Caco-2 (cell line): ENCODE results near the gene GRM3. TPM values are rescaled to one million over a fixed set of nuclear protein-coding genes. Genes with fewer than 3 reads are reported as not detected.

ENCODE experiments used
- BruUV-seq: library from RNA; stranded (reverse); fragments of 400-500 nt; replicated peaks from 2 replicates; lab custom pipeline; 2021; lab: Mats Ljungman, UMichigan
- CTCF ChIA-PET: fragments of 300-600 bp; sonication (Branson Sonifier 250); formaldehyde crosslinking; loops from one replicate; lab custom pipeline; 2022; ENCODE audit warnings: antibody characterized with exemption; lab: Charles Lee
- POLR2A ChIA-PET: fragments of 300-600 bp; sonication (Branson Sonifier 250); formaldehyde crosslinking; loops from one replicate; lab custom pipeline; 2022; ENCODE audit warnings: antibody characterized with exemption; lab: Charles Lee
- DNase-seq, 2 experiments: peaks; one replicate each; pipeline versions ENCODE4 v3.0.0 to v3.0.0-alpha.2; 2020 to 2022
- H3K27me3 ChIP-seq: replicated peaks from 2 replicates; pipeline ENCODE4 v1.6.0; 2011; ENCODE audit warnings: low read length; ENCODE audit not compliant: control insufficient read depth, insufficient read depth
- H3K36me3 ChIP-seq: 2 replicates; pipeline ENCODE4 v1.5.1; 2011; ENCODE audit warnings: low read length; ENCODE audit not compliant: control insufficient read depth, insufficient read depth
- H3K4me1 ChIP-seq: fragments of 250-450 bp; sonication (Bioruptor Pico); 2 replicates; pipeline ENCODE4 v1.5.1; 2020; ENCODE audit warnings: mild to moderate bottlenecking
- H3K4me3 ChIP-seq: 2 replicates; pipeline ENCODE4 v1.5.1; 2011; ENCODE audit warnings: low read depth, mild to moderate bottlenecking, control low read depth, low read length
- H3K9me3 ChIP-seq: fragments of 250-450 bp; sonication (Bioruptor Pico); 2 replicates; pipeline ENCODE4 v1.5.1; 2020; ENCODE audit warnings: mild to moderate bottlenecking, moderate library complexity
- H3K27ac Mint-ChIP-seq: one replicate; pipeline ENCODE4 v1.8.0; 2022; ENCODE audit warnings: mixed read lengths; ENCODE audit not compliant: unreplicated experiment
- H3K27me3 Mint-ChIP-seq: one replicate; pipeline ENCODE4 v1.8.0; 2022; ENCODE audit warnings: mixed read lengths; ENCODE audit not compliant: insufficient read depth, unreplicated experiment
- H3K36me3 Mint-ChIP-seq: one replicate; pipeline ENCODE4 v1.8.0; 2022; ENCODE audit warnings: mild to moderate bottlenecking, mixed read lengths; ENCODE audit not compliant: insufficient read depth, unreplicated experiment
- H3K4me1 Mint-ChIP-seq: one replicate; pipeline ENCODE4 v1.8.0; 2022; ENCODE audit warnings: low read depth, mixed read lengths; ENCODE audit not compliant: unreplicated experiment
- H3K4me3 Mint-ChIP-seq: one replicate; pipeline ENCODE4 v1.8.0; 2022; ENCODE audit warnings: mild to moderate bottlenecking, moderate library complexity, mixed read lengths; ENCODE audit not compliant: unreplicated experiment
- H3K9me3 Mint-ChIP-seq: one replicate; pipeline ENCODE4 v1.8.0; 2022; ENCODE audit warnings: mixed read lengths; ENCODE audit not compliant: unreplicated experiment
- intact Hi-C: fragments of 100-400 bp; cut with micrococcal nuclease; formaldehyde crosslinking; loops from one replicate; pipeline ENCODE4 v1.10.0; 2022; ENCODE audit not compliant: unreplicated experiment
- total RNA-seq: library from RNA; stranded (reverse); gene quantifications from 2 replicates; pipeline ENCODE4 v1.2.3, GENCODE V29; 2022
- TF ChIP-seq, protein P1 (sequence below), 2 experiments: fragments of 200-600 bp in 1 of 2; IDR thresholded peaks; 1 replicate in 1 of 2; 2 replicates in 1 of 2; pipeline versions ENCODE4 v1.5.1 to v1.8.0; 2011 to 2022; ENCODE audit warnings: antibody characterized with exemption in 1 of 2, control low read depth in 1 of 2, inconsistent platforms in 1 of 2, low read depth in 1 of 2, low read length in 1 of 2, mild to moderate bottlenecking in 1 of 2, moderate library complexity in 1 of 2; ENCODE audit not compliant: insufficient read depth in 1 of 2, severe bottlenecking in 1 of 2, unreplicated experiment in 1 of 2

The GRM3 gene
- total RNA-seq, 1 experiment from 2014 or later: not detected

DNA sequence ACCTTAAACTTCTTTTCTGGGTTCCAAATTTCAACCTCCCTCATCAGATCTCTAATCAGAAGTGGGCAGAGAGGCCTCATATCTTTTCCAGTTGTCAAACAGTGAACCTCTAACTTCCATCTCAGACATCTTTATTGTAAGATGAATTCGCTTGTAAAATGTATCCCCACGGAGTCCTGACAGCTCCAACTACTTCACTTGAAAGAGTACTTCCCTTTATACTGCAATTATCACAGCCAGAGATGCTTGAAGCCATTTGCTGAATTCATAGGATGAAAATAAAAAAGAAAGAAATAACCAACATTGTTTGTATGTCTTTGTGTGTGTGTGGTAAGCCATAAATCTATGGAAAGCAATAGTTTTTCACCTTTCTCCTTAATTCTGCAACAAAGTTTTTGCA is 175.2 kb downstream of the GRM3 start:
- no peak for DNase-seq
- H3K4me1 Mint-ChIP-seq: no peaks in the 10 kb centered on the region
- intact Hi-C loops: no loop called here

DNA sequence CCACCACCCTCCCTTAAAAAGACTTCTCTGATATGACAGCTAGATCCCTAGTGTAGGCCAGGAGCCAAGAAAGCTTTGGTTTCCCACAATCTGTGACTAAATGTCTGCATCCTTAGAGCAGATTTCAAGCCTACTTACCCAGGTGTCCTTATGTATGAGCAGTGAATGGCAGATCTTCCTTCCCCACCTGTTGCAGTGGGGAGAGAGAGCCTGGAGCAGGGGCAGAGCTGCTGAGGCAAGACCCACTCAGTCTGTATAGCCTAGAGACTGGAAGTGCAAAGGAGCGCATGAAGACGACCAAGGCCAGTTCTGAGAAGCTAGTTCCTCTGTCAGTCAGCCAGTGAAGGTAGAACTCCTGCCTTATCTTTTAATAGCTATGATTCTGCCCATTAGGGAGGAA is 180.1 kb downstream of the GRM3 start:
- intact Hi-C loops: no loop called here
- H3K4me3 Mint-ChIP-seq: no peak overlapping the region
- H3K36me3 Mint-ChIP-seq: no peaks in the 10 kb centered on the region
- H3K9me3 Mint-ChIP-seq: no peaks in the 10 kb centered on the region
- ChIA-PET POLR2A (no interaction called here), CTCF (interaction anchor here (1.5 kb wide), 1 partner anchor 9 kb away, joined by 5 read pairs; no protein-coding TSS in a partner anchor)
- DNase-seq: no peak
- Histone ChIP-seq H3K27me3 (no peaks in the 10 kb centered on the region), H3K4me3 (no peak overlapping the region), H3K9me3 (0 out of 2 replicates have a peak, but pooled peaks cover 3% of the 10 kb centered on the region), H3K4me1 (peaks cover 11% of the 10 kb centered on the region; the same call in 1 of the 2 replicates), H3K36me3 (no peaks in the 10 kb centered on the region)
- no peak overlapping the region for H3K27ac Mint-ChIP-seq
- H3K4me1 Mint-ChIP-seq: peaks cover 7% of the 10 kb centered on the region
- no TSS peak for BruUV-seq
- TF ChIP-seq, protein P1, sequence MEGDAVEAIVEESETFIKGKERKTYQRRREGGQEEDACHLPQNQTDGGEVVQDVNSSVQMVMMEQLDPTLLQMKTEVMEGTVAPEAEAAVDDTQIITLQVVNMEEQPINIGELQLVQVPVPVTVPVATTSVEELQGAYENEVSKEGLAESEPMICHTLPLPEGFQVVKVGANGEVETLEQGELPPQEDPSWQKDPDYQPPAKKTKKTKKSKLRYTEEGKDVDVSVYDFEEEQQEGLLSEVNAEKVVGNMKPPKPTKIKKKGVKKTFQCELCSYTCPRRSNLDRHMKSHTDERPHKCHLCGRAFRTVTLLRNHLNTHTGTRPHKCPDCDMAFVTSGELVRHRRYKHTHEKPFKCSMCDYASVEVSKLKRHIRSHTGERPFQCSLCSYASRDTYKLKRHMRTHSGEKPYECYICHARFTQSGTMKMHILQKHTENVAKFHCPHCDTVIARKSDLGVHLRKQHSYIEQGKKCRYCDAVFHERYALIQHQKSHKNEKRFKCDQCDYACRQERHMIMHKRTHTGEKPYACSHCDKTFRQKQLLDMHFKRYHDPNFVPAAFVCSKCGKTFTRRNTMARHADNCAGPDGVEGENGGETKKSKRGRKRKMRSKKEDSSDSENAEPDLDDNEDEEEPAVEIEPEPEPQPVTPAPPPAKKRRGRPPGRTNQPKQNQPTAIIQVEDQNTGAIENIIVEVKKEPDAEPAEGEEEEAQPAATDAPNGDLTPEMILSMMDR (IDR thresholded peaks at IDR 0.05; ENCODE audit: insufficient read depth in 1 of 2, low read depth in 1 of 2, low read length in 1 of 2, severe bottlenecking in 1 of 2, unreplicated experiment in 1 of 2): no peak
- H3K27me3 Mint-ChIP-seq: no peaks in the 10 kb centered on the region

More for the DNA sequence above, 175.2 kb downstream of the GRM3 start:
- H3K4me3 ChIP-seq: no peak overlapping the region
- ChIA-PET POLR2A (no interaction called here), CTCF (no interaction called here)
- H3K36me3 Mint-ChIP-seq: no peaks in the 10 kb centered on the region
- BruUV-seq: no TSS peak
- no peaks in the 10 kb centered on the region for H3K27me3 ChIP-seq
- no peaks in the 10 kb centered on the region for H3K9me3 Mint-ChIP-seq
- H3K27ac Mint-ChIP-seq: no peak overlapping the region
- no peaks in the 10 kb centered on the region for H3K27me3 Mint-ChIP-seq
- TF ChIP-seq, protein P1 (IDR thresholded peaks at IDR 0.05; ENCODE audit: insufficient read depth in 1 of 2, low read depth in 1 of 2, low read length in 1 of 2, severe bottlenecking in 1 of 2, unreplicated experiment in 1 of 2): no peak
- H3K9me3 ChIP-seq: no peaks in the 10 kb centered on the region
- H3K4me1 ChIP-seq: no peaks in the 10 kb centered on the region
- H3K36me3 ChIP-seq: no peaks in the 10 kb centered on the region
- no peak overlapping the region for H3K4me3 Mint-ChIP-seq

DNA sequence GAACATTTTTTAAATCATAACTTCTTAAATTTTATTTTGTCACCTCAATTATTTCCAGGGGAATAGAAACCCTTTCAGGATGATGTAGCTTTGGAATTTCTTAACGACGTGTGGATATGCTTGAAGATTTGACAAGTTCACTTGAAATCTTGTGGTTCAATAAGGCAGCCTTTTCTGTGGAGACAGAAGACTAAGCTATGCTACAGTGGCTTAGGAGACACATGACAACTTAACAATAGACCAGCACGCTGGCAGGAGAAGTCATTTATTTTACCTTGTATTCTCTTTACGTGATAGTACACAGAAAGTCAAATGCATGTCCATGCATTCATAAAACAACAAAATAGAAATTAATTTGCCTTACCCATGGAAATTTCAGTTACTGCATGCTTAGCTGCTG is 181.6 kb downstream of the GRM3 start:
- ChIA-PET CTCF (no interaction called here), POLR2A (interaction anchor here (0.5 kb wide), 1 partner anchor 8 kb away, joined by 4 read pairs; no protein-coding TSS in a partner anchor)
- H3K4me3 Mint-ChIP-seq: no peak overlapping the region
- no peaks in the 10 kb centered on the region for H3K36me3 Mint-ChIP-seq
- intact Hi-C loops: no loop called here
- TF ChIP-seq, protein P1 (IDR thresholded peaks at IDR 0.05; ENCODE audit: insufficient read depth in 1 of 2, low read depth in 1 of 2, low read length in 1 of 2, severe bottlenecking in 1 of 2, unreplicated experiment in 1 of 2): no peak
- no peaks in the 10 kb centered on the region for H3K27me3 ChIP-seq
- peaks cover 11% of the 10 kb centered on the region; the same call in 1 of the 2 replicates for H3K4me1 ChIP-seq
- no peak overlapping the region for H3K27ac Mint-ChIP-seq
- H3K4me3 ChIP-seq: no peak overlapping the region
- BruUV-seq: no TSS peak
- H3K9me3 ChIP-seq: 0 out of 2 replicates have a peak, but pooled peaks cover 3% of the 10 kb centered on the region
- peaks cover 7% of the 10 kb centered on the region for H3K4me1 Mint-ChIP-seq
- H3K27me3 Mint-ChIP-seq: no peaks in the 10 kb centered on the region
- H3K36me3 ChIP-seq: no peaks in the 10 kb centered on the region
- H3K9me3 Mint-ChIP-seq: no peaks in the 10 kb centered on the region
- DNase-seq: no peak
